Measurements from ENCODE around the gene MCM3AP.

GRCh38 chr21:46196733-46197132 lies 88.7 kb downstream of the MCM3AP start:
- TF ChIP-seq CTCF (IDR thresholded peaks at IDR 0.05): no peak
- TF ChIP-seq POLR2AphosphoS5 (IDR thresholded peaks at IDR 0.05): no peak
- no peak for TF ChIP-seq EP300 (IDR thresholded peaks at IDR 0.05)

Measured in esophagus muscularis mucosa (tissue), 4 donors.